GM12878 (cell line): Measurements from ENCODE around the gene CEP128. TPM values are rescaled to one million over a fixed set of nuclear protein-coding genes. Genes with fewer than 3 reads are reported as not detected.

Experiments used
- ATAC-seq: fragments of 200-7000 bp; cut with Tn5 transposase; 3 replicates; pipeline ENCODE4 v1.9.1; 2020; ENCODE audit warnings: mild to moderate bottlenecking, moderate library complexity
- BruUV-seq: library from RNA; stranded (reverse); fragments of 400-500 nt; replicated peaks from 2 replicates; lab custom pipeline; 2021; lab: Mats Ljungman, UMichigan
- CTCF ChIA-PET: fragments of 300-600 bp; sonication (Branson Sonifier 250); formaldehyde crosslinking; extraction: SDS; loops from one replicate; lab custom pipeline; 2021; ENCODE audit warnings: inconsistent platforms; lab: Yijun Ruan, JAX
- POLR2A ChIA-PET: fragments of 350-600 bp; formaldehyde crosslinking; extraction: SDS; loops from one replicate; lab custom pipeline; 2021; ENCODE audit warnings: inconsistent platforms; lab: Charles Lee
- RAD21 ChIA-PET: fragments of 300-600 bp; sonication (Branson Sonifier 250); formaldehyde crosslinking; loops from one replicate; lab custom pipeline; 2023; ENCODE audit warnings: antibody characterized with exemption; ENCODE audit not compliant: unreplicated experiment; lab: Charles Lee
- SMC1A ChIA-PET: fragments of 300-600 bp; sonication (Branson Sonifier 250); formaldehyde crosslinking; loops from one replicate; lab custom pipeline; 2023; ENCODE audit not compliant: unreplicated experiment, uncharacterized antibody; lab: Charles Lee
- DNase-seq: peaks from one replicate; pipeline ENCODE4 v3.0.0-alpha.2; 2011; ENCODE audit warnings: low read depth, low spot score
- FAIRE-seq: peaks from 3 replicates; lab custom pipeline; 2011; peaks lifted over from hg19 to GRCh38; lab: Jason Lieb, UNC
- H2AFZ ChIP-seq: 2 replicates; pipeline ENCODE4 v1.6.0; 2011; ENCODE audit warnings: low read depth, low read length, control low read depth; ENCODE audit not compliant: control insufficient read depth
- H3K27ac ChIP-seq: 2 replicates; pipeline ENCODE4 v1.5.1; 2011; ENCODE audit warnings: control low read depth; ENCODE audit not compliant: control insufficient read depth, insufficient read depth
- H3K27me3 ChIP-seq, 2 experiments: replicated peaks in 1 of 2; 2 replicates each; pipeline versions ENCODE4 v1.6.0 to v1.6.1; 2011; ENCODE audit warnings: low read length in 1 of 2; ENCODE audit not compliant: control insufficient read depth in 2 of 2, insufficient read depth in 2 of 2
- H3K36me3 ChIP-seq, 2 experiments: 2 replicates each; pipeline ENCODE4 v1.5.1; 2011; ENCODE audit warnings: low read length in 1 of 2; ENCODE audit not compliant: control insufficient read depth in 2 of 2, insufficient read depth in 2 of 2
- H3K4me1 ChIP-seq: 2 replicates; pipeline ENCODE4 v1.6.1; 2011; ENCODE audit warnings: mild to moderate bottlenecking, low read length, moderate library complexity, mixed read lengths; ENCODE audit not compliant: control insufficient read depth, insufficient read depth
- H3K4me2 ChIP-seq: 2 replicates; pipeline ENCODE4 v1.6.0; 2011; ENCODE audit warnings: control low read depth; ENCODE audit not compliant: control insufficient read depth, insufficient read depth
- H3K4me3 ChIP-seq: fragments of 200-600 bp; sonication (generic); 2 replicates; pipeline ENCODE4 v1.5.1; 2016
- H3K79me2 ChIP-seq: 2 replicates; pipeline ENCODE4 v1.6.0; 2011; ENCODE audit warnings: low read length; ENCODE audit not compliant: control insufficient read depth, insufficient read depth
- H3K9ac ChIP-seq: 2 replicates; pipeline ENCODE4 v1.8.0; 2011; ENCODE audit warnings: low read length, control low read depth, mixed read lengths; ENCODE audit not compliant: control insufficient read depth, insufficient read depth
- H3K9me3 ChIP-seq: replicated peaks from 3 replicates; pipeline ENCODE4 v1.5.1; 2011; ENCODE audit warnings: mild to moderate bottlenecking, low read length; ENCODE audit not compliant: control insufficient read depth, insufficient read depth
- H4K20me1 ChIP-seq: 2 replicates; pipeline ENCODE4 v1.6.0; 2011; ENCODE audit not compliant: control insufficient read depth, insufficient read depth
- EZH2 ChIP-seq: IDR thresholded peaks from 2 replicates; pipeline ENCODE4 v1.6.1; 2012; ENCODE audit warnings: low read depth, mild to moderate bottlenecking, control low read depth, inconsistent platforms, low read length, borderline replicate concordance; ENCODE audit not compliant: control insufficient read depth
- MEF2A ChIP-seq: IDR thresholded peaks from 2 replicates; pipeline ENCODE4 v1.6.1; 2011; ENCODE audit warnings: low read depth, mild to moderate bottlenecking, low read length, moderate library complexity; ENCODE audit not compliant: insufficient read depth
- NR2F1 ChIP-seq: fragments of 450-650 bp; conservative IDR thresholded peaks from 2 replicates; pipeline ENCODE4 v1.6.1; 2017; ENCODE audit warnings: mild to moderate bottlenecking
- SIX5 ChIP-seq: IDR thresholded peaks from 2 replicates; pipeline ENCODE4 v1.6.1; 2011; ENCODE audit warnings: mild to moderate bottlenecking, low read depth, low read length, moderate library complexity; ENCODE audit not compliant: severe bottlenecking
- WGBS: methylation state at CpG from one replicate; pipeline ENCODE4 v1.1.6; 2016; ENCODE audit warnings: low lambda C conversion rate; ENCODE audit not compliant: insufficient replicate concordance, insufficient coverage; ENCODE audit errors: missing lambda C conversion rate; 5-methylcytosine and 5-hydroxymethylcytosine counted together
- in situ Hi-C: fragments of 300-500 bp; cut with MboI; formaldehyde crosslinking; loops from 9 replicates; pipeline ENCODE4 v1.14.3; 2018; ENCODE audit warnings: mixed read lengths
- intact Hi-C: fragments of 100-400 bp; cut with micrococcal nuclease; formaldehyde crosslinking; loops from one replicate; pipeline ENCODE4 v1.14.2; 2022; ENCODE audit not compliant: unreplicated experiment
- polyA plus RNA-seq, 11 experiments: library from polyadenylated mRNA; depleted of rRNA in 4 of 11; unstranded in 6 of 11; stranded (reverse) in 5 of 11; fragments of >200 nt; fragmentation: Nextera tagmentation in 4 of 11; fragmentation: Illumina TruSeq in 1 of 11; extraction: Ambion mirVana in 4 of 11; extraction: Trizol in 1 of 11; gene quantifications; 1 replicate in 1 of 11; 2 replicates in 10 of 11; pipeline versions ENCODE4 v1.2.1 to v1.2.3, GENCODE V29; 2011 to 2016; ENCODE audit warnings: inconsistent platforms in 2 of 11, missing spikeins in 2 of 11, low read depth in 1 of 11
- total RNA-seq, 4 experiments: library from RNA; depleted of rRNA in 3 of 4; stranded (reverse); fragments of >200 nt in 3 of 4; fragmentation: Illumina TruSeq in 1 of 4; extraction: Trizol in 1 of 4; gene quantifications; 2 replicates each; pipeline versions ENCODE4 v1.2.1 to v1.2.3, GENCODE V29; 2013 to 2021
- TF ChIP-seq, protein P1 (sequence below): IDR thresholded peaks from 2 replicates; pipeline ENCODE4 v1.6.1; 2012; ENCODE audit warnings: low read depth, low read length, improper control_type of control experiment
- TF ChIP-seq, protein P2 (sequence below): IDR thresholded peaks from 2 replicates; pipeline ENCODE4 v1.6.1; 2011; ENCODE audit warnings: low read depth, mild to moderate bottlenecking, low read length, moderate library complexity, borderline replicate concordance; ENCODE audit errors: extremely low read depth
- TF ChIP-seq, protein P3 (sequence below): IDR thresholded peaks from 2 replicates; pipeline ENCODE4 v1.6.1; 2011; ENCODE audit warnings: borderline replicate concordance, low read depth, mild to moderate bottlenecking, moderate library complexity, mixed read lengths, low read length; ENCODE audit not compliant: insufficient read depth; ENCODE audit errors: extremely low read length
- TF ChIP-seq, protein P4 (sequence below): IDR thresholded peaks from 2 replicates; pipeline ENCODE4 v1.6.1; 2011; ENCODE audit warnings: low read depth, low read length, improper control_type of control experiment, borderline replicate concordance

Gene CEP128
- total and polyA plus RNA-seq, 10 of the 15 experiments (the other 5 are each of a cell fraction or from before 2014, with no cell fraction given): 1.1 to 6.7 (median 3.4) TPM

DNA sequence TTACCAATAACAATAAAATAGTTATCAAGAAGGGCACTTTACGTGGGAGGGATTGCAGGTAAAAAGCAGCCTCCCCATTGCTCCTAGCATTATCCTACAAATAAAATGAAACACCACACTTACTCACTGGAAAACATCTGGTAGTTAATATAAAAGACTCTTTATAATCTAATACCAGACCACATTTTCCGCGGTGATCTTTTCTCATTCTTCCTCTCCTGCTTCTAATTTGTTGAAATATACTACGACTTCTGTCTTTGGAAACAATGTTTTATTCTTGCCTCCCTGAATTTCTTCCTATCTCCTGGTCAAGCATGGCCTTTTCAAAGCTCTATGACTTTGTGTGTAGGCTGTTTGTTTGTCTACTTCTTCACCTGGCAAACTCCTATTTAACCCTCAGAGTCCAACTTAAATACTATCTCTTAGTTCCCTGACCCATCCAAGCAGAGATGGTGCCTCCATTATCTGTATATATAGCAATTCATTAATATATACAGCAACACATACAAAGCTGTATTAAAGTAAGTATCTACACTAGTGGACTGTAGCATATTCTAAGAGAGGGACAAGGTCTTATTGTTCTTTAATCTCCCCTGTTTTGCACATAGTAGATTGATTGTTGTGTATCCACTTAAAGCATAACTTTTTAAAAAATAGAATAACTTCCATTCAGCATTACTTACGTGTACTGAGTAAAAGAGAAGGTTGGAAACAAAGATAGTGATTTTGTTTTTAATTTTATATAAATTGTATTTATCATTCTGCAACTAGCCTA lies 228.3 kb downstream of the CEP128 start:
- intact Hi-C loops (no loop called here), in situ Hi-C loops (no loop called here)
- POLR2A ChIA-PET: no interaction called here
- Histone ChIP-seq H4K20me1 (no peaks in the 10 kb centered on the region), H3K4me2 (no peak overlapping the region), H3K4me3 (no peak overlapping the region), H3K79me2 (no peaks in the 10 kb centered on the region), H3K9ac (no peak overlapping the region), H3K27me3 (no peaks in the 10 kb centered on the region), H3K9me3 (no peaks in the 10 kb centered on the region), H3K4me1 (no peaks in the 10 kb centered on the region), H3K36me3 (no peaks in the 10 kb centered on the region), H3K27ac (no peak overlapping the region), H2AFZ (no peak overlapping the region)
- CTCF ChIA-PET: no interaction called here
- BruUV-seq: no TSS peak
- WGBS: 85% methylated on average over 5 of the region's 5 CpGs
- ATAC-seq (no peak), DNase-seq (no peak), FAIRE-seq (no peak)
- RAD21 ChIA-PET: interaction anchor here (0.5 to 0.8 kb wide), 2 partner anchors 175 to 231 kb away, joined by 3 to 5 read pairs; no protein-coding TSS in a partner anchor
- SMC1A ChIA-PET: no interaction called here
- no peak for TF ChIP-seq SIX5
- no peak for TF ChIP-seq EZH2
- TF ChIP-seq, protein P1, sequence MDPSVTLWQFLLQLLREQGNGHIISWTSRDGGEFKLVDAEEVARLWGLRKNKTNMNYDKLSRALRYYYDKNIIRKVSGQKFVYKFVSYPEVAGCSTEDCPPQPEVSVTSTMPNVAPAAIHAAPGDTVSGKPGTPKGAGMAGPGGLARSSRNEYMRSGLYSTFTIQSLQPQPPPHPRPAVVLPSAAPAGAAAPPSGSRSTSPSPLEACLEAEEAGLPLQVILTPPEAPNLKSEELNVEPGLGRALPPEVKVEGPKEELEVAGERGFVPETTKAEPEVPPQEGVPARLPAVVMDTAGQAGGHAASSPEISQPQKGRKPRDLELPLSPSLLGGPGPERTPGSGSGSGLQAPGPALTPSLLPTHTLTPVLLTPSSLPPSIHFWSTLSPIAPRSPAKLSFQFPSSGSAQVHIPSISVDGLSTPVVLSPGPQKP: no peak
- no peak for TF ChIP-seq NR2F1
- TF ChIP-seq, protein P2, sequence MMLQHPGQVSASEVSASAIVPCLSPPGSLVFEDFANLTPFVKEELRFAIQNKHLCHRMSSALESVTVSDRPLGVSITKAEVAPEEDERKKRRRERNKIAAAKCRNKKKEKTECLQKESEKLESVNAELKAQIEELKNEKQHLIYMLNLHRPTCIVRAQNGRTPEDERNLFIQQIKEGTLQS: no peak
- TF ChIP-seq, protein P3, sequence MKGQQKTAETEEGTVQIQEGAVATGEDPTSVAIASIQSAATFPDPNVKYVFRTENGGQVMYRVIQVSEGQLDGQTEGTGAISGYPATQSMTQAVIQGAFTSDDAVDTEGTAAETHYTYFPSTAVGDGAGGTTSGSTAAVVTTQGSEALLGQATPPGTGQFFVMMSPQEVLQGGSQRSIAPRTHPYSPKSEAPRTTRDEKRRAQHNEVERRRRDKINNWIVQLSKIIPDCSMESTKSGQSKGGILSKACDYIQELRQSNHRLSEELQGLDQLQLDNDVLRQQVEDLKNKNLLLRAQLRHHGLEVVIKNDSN: no peak
- TF ChIP-seq, protein P4, sequence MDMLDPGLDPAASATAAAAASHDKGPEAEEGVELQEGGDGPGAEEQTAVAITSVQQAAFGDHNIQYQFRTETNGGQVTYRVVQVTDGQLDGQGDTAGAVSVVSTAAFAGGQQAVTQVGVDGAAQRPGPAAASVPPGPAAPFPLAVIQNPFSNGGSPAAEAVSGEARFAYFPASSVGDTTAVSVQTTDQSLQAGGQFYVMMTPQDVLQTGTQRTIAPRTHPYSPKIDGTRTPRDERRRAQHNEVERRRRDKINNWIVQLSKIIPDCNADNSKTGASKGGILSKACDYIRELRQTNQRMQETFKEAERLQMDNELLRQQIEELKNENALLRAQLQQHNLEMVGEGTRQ: no peak
- no peak for TF ChIP-seq MEF2A
